C1 segment of cervical spinal cord (tissue), 14 donors: ENCODE results near the gene RHOB.

ENCODE experiments used
- DNase-seq, 14 donors: peaks; one replicate each; lab custom pipeline; 2025; lab: John Stamatoyannopoulos, UW

Gene RHOB

DNA sequence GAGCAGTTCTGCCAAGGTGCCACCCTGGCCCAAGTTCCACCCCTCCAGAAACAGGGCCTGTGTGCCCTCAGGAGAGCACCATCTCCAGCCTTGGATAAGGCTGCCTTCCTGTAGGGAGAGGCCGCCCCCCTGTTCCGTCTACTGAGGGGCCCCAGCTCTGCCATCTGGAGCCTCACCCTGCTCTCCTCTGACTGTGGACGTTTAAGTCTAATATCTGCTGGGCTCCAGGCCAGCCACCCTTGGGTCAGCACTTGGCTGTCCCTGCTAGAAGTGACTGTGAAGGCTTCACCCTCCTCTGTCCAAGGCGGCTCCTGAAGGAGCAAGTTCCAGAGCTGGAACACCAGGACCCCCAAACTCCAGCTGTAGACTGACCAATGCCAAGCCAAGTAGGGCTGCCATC is 26.3 kb downstream of the RHOB start:
- no peak for DNase-seq

DNA sequence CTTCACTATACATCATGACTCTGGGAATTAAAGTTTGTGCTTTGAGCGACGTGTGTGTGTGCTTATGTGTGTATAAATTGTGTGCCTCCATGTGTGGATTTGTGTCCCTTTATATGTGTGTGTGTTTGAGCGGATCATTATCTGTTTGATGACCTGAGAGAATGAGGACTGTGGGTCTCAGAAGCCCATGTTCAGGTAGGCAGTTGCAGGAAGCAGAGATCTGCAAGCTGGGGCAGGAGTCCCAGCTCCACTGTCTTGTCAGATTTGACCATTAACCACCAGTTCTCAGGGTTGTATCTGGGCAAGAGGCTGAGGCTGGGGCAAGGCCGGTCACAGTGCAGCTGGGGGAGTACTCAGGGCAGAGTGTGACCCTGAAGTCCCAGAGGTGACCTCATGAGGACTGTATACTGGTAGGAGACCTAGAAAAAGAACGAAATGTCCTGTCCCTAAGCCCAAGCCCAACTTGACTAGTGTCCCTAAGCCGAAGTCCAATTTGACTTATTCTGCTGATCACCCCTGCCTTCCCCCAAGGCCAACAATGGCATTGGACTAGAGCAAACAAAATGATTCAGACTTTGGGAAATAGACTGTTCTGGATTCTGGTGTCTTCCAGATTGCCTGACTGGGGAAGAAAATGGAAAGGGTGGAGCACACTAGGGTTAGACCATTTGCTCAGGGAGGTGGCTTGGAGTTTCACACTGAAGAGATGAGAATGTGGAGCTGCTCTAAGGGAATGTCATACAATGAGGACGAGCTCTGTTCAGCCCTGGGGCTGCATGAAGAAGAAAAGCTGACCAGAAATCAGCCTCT is 28.1 kb downstream of the RHOB start:
- DNase-seq, result no peak

DNA sequence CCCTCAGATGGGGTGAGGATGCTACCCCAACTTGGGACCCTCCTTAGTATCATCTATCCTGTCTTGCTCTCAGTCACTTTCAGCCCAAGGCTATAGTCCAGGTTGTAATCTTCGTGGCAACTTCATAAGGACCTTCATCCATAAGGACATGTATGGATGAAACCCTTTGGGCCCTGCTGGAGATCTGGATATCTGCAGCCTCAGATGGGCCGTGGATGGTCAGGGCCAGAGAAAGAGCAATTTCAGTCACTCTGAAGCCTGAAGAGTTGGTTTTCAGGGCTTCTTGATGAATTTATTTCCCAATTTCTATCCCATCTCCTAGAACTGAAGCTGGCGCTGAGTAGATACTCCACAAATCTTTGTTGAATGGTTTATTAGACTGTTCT is 28.7 kb downstream of the RHOB start:
- DNase-seq, result no peak

DNA sequence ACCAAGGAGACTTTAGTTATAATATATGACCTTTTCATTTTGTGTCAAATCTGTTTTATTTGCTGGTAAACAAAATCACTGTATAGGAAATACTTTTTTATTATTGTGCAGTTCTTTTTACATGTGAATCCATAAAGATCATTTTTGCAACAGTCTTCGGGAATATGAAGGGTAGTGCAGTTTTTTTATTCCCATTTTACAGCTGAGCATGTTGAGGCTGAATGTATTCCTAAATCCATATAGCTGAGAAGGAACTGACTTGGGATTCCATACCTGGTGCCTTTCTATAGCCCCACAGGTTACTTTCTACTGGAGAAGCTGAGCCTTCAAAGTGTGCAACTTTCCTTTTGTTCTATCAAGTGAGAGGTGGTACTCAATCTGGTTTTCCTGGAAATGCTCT is 29.6 kb downstream of the RHOB start:
- no peak for DNase-seq

DNA sequence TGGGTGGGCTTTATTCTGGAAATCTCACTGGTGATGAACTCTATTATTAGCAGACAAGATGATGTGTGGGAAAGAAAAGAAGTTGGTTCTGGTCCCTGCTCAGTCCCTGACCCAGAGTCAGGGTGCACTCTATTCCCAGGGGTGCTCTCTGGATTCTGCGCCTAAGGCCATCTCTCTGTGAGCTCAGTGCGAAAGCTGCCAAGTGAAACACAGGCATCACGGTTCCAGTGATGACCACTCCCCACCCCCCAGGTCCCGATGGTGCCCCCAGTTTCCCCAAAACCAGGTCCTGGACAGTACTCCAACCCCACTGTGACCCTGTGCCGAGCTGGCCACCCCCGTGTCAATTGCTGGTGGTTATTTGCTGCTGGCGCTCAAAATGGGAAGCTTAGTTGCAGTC is 30.1 kb downstream of the RHOB start:
- no peak for DNase-seq

DNA sequence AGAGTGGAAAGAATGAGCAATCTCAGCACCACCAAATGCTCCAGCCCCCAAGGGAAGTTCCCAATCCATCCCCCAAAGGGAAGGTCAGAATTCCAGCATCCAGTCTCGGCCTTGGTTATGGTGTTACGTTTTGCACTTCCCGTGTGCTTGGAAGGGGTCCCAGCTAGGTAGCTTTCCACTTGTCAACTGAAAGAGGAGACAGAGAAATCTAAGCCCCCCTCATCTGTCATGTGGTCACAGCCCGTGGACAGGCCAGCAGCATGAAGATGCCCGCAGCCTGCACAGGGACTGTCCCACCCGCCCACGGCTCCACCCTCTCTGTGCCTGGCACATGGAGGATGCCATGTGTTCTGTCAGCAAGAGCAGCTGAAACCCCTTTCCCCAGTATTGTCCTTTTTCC is 32.1 kb downstream of the RHOB start:
- no peak for DNase-seq

DNA sequence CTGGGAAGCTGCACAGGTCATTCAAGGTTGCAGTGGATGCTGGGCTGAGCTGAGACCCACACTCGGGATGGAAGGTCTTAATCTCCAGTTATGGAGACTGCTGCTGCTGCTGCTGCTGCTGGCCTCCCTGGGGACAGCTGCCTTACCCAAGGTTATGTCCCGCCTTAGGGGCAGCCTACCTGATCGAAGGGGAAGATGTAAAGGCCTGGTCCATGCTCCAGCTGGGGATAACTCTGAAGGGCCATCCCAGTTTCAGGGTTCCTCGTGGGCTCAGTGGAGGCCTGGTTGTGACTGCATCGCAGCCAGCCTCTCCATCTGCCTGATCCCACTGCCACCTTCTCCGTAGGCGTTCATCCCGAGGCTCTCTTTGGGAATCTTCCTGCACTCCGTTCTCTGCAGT is 33.0 kb downstream of the RHOB start:
- no peak for DNase-seq

DNA sequence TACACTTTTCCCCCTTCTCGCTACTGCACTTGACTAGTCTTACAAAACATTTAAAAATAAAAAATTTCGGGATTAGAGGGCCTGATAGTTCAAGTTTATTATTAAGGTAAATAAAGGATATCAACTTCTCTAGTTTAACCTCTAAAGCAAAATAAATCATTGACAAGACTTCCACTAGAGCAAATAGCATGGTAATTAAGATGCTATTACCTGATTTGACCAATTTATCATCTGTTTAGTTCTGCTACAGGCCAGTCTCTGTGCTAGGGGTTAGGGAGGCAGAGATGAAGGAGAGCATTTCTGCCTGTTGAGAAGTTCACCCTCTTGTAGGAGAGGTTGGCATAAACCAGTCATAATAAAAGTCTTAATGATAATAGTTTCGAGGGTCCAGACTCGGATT is 34.0 kb downstream of the RHOB start:
- DNase-seq, result no peak

DNA sequence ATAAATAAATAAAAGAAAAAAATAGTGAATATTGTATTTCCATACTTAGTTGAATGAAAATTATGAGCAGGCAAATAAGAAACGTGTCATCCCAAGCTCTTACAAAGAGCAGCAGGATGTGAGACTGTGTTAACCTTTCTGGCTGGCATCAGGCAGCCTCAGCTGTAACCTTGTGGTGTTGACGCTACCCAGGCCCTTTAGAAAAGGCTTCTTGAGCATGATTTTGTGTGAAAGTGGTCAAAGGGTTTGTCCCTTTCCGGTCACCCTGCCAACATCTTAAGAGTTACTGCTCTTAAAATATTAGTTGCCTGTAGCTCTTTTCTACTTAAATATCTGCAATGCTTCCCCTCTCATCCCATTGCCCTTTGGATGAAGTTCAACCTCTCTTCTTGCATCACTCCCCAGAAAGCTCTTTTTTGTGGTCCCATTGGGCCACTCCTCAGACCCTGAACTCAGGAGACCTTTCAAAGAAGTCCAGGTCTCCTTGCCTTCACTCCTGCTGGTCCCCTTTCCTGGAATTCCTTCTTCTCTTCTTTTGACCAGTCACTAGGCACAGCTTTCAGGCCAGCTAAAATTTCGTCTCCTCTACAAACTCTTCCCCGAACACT is 35.0 kb downstream of the RHOB start:
- DNase-seq, result no peak

DNA sequence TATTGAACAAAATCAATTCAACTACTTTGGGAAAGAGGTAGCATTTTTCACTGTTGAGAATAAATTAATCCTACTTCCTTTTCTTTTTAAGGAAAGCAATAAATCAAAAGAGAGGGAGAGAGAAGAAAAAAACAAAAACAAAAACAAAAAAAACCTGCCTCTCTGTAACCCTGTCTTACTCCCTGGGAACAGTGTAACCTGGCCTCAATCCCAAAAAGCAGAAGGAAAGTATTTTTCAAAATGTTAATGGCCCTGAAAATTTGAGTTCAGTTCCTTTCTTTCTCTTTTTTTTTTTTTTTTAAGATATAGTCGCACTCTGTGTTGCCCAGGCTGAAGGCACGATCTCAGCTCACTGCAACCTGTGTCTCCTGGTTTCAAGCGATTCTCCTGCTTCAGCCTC is 35.9 kb downstream of the RHOB start:
- no peak for DNase-seq

DNA sequence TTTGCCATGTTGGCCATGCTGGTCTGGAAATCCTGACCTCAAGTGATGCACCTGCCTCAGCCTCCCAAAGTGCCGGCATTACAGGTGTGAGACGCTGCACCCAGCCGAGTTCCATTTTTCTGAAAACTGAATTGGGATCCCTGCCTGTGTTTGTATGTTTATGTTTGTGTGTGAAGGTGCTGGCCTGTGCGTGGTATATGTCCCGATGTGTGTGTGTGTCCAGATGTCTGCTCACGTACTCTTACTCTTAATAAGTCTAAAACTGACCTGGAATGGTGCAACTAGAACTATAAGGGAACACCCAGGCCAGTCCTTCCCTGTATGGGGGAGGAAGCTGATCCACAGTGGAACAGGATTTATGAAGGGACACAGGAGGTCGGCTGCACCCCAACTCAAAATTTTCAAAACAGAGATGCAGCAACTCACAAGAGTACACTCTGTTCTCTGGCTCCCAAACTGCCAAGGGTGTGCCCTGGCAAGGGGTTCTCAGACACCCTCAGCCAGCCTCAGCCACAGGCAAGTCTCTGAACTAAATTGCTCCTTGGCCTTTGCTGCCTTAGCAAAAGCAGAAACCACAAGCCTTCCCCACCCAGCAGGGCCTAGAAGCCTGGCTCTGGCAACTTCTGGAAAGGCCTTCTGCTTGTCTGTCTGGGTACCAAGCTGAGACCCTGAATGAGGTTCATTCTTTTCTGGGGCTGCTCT is 36.5 kb downstream of the RHOB start:
- DNase-seq, result peak in 6 of 14 donors; percentile 11 to 75 (median 52)

DNA sequence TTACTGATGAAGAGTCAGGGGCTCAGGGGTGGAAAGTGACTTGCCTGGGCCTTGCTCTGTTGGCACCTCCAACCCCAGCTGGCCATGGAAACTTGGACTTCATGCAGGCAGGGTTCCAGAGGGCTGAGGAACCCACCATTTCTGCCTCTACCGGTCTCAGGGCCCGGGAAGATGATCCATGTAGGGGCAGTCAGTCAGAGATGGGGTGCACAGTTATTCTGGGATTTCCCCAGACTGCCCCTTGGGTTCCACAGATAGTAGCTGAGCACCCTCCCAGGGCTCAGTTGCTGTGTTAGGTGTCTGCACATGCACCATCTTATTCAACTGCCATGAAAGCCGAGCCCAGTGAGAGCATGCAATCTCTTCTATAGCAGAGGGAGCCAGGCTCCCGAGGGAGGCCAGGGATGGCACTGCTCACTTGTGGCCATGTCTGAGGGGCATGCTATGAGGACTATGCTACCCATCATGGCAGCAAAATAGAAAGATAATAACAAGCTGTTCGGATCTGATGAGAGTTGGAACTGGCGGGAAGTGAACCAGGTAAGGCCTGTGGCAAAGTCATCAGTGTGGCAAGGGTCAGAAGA is 37.3 kb downstream of the RHOB start:
- no peak for DNase-seq

DNA sequence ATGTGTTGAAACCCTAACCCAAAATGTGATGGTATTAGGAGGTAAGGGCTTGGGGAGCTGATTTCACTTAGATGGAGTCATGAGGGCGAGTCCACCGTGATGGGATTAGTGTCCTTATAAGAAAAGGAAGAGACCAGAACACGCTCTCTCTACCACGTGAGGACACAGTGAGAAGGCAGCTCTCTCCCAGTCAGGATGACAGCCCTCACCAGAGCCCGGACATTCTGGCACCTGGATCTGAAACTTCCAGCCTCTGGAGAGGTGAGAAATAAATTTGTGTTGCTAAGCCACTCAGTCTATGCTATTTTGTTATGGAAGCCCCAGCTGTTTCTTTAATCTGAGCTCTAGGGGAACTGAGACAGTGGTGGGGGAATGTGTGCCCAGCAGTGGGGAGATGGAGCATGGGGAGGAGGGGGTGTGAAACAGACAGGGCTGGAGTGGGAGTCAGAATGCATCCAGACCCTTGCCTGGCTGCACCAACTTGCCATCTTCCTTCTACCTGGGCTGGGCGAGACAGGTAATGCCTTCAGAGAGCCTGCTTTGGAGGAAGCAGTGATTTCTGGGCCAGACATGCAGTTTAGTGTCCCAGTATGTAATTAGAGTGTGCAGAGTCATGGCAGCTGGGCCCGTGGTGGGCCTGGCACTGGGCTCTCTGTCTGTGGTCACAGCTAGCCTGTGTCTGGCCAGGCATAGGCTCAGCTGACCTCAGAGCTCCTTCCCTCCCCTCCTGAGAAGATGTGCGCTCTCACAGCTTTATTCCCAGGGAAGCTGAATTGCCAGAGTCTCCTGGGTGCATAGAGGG is 38.1 kb downstream of the RHOB start:
- no peak for DNase-seq

DNA sequence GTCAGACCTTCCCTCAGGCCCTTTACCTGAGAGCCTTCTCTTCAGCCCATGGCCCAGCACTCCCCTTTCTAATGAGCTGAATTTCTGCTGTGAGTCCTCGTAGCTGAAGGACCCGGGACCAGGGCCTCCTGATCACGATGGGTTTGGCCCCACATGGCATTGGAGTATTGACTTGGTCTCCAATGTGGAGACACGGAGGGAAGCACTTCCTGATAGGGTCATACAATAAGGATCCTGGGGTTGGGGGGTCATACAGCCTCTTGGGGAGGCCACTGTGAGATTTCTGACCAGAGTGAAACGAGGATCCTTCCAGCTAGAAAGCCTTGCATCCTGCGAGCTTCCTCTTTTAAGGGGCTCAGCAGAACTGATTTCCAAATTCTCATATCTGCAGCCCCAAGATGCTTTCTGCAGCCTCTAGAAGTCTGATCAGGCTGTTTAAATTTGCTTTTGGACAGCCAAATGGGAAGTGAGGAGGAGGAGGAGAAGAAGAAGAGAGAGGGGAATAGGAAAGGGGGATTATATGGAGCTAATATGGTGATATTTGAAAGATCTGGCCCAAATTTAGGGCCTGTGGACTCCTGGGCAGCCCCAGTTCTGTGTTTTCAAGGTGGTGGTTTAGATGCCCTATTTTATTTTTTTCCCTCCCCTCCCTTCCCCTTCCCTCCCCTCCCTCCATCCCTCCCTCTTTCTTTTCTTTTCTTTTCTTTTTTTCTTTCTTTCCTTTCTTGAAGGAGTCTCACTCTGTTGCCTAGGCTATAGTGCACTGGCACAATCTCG is 38.9 kb downstream of the RHOB start:
- DNase-seq, result no peak

DNA sequence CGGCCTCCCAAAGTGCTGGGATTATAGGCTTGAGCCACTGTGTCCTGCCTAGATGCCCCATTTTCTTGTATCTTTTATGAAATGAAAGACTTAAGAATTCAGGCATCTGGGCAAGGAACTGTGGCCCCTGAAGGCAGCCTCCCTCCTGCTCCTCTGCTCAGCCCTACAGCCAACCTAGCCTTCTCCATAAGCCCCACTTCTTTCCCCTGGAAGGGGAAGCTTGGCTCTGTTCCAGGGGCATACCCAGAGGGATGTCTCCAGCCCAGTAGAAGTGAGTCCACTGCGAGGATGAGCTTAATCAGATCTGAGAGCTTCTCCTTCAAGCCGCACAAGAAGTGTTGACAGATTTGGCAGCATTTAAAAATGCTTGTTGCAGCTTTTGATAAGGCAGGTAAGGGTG is 39.7 kb downstream of the RHOB start:
- DNase-seq, result no peak

DNA sequence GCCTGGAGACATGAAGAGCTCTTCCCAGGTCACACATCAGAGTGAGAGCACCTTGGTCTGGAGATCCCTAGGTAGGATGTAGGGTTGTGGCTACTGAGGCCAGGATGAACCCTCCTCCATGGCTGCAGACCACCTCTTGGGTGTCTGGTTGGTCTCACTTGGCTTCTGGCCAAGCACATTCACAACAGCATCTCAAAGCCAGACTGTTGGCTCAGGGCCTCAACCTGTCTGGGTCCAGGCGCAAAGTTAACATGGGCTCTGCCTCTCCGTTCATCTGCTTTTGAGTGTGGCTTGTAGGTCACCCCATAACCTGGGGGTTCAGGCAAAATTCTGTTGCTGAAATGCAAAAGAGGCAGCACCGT is 40.1 kb downstream of the RHOB start:
- DNase-seq, result no peak

DNA sequence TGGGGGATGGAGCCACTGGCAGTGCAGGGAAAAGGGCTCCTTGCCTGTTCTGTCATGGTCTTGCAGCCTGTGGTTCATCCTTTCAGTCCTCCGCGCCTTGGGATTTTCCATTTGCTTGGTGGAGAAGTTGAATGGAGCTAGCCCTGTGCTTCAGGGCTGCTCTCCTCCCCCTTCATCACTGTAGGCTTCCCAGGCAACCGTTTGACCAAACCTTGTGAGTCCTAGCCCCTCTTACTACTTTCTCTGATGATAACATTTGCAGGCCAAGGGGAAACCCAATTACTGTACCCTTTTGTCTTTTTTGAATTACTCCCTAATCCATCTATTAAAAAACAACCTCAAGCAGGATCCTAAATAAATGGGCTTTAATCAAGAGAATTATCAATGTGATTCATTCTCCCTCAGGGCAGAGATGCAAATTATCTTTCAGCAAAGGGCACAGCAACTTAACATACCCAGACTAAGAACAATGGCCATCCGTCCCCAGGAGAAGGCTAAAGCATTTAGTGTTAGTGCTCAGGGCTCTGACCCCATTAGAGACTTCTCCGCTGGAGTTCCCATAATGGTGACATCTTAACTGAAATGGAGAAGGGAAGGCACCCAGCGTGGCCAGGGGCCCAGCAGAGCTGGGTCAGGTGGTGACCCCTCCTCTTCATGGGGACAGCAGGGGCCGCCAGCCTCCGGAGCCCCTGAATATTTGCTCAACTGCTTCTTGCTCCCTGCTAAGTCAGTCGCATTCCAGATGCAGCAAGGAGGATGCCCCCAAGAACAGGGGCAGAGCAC is 40.7 kb downstream of the RHOB start:
- no peak for DNase-seq

DNA sequence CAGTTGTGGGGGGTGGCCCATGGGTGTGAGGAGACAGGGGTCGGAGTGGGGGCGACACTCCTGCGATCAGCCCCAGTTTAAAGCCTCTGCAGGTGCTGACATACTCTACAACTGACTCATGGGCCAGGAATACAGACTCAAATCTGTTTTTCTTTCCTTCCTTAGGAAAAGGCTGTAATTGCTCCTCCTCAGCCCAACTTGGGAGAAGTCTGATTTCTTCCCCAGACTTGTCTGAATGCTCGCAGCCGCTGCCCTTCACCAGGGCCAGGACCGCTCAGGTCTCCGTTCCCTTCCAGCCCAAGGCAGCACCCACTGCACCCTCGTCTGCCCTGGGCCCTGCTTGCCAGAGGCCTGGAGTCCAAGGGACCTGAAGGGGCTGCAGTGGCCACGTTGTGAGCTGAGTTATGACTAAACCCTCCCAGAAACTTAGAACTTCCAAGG is 41.3 kb downstream of the RHOB start:
- no peak for DNase-seq

DNA sequence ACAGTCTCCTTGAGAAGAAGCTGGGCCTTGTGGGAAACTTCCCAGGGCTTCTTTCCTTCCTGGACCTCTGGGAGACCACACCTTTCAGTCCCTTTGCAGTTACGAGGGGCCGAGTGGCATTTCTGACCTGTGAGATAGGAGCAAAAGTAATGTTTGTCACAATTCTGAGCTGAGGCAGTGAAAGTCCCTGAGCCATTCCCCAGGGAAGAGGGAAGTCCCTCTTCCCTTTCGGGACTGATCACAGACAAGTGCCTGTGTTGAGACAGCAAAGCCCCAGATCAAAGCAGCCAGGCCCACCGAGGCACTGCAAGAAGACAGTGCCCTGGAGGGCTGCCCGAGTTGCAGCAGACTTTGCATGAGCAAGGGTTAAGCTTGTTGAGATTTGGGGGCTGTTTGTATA is 41.9 kb downstream of the RHOB start:
- DNase-seq, result no peak
